ENCODE data around the gene TRIM26.
"Not testable (repeated sequence)": the region's sequence is repeated elsewhere in the genome, so short reads cannot be mapped to it uniquely, and the experiment has no call there.

Gene TRIM26

GRCh38 chr6:30152910-30153610 lies 60.1 kb downstream of the TRIM26 start:
- no peak for DNase-seq

- DNase-seq, result no peak
Measured at GRCh38 chr6:30152016-30152673, 61.1 kb downstream of the TRIM26 start.

- DNase-seq, result no peak
Measured at GRCh38 chr6:30151580-30151979, 61.6 kb downstream of the TRIM26 start.

- no peak for DNase-seq
Measured at GRCh38 chr6:30150671-30151395, 62.4 kb downstream of the TRIM26 start.

GRCh38 chr6:30149858-30150550 lies 63.2 kb downstream of the TRIM26 start:
- DNase-seq, result no peak

- no peak for DNase-seq
Measured at GRCh38 chr6:30149234-30149633, 64.0 kb downstream of the TRIM26 start.

GRCh38 chr6:30147096-30147495 lies 66.1 kb downstream of the TRIM26 start:
- DNase-seq, result no peak

GRCh38 chr6:30145818-30146217 lies 67.4 kb downstream of the TRIM26 start:
- DNase-seq, result no peak

GRCh38 chr6:30144811-30145210 lies 68.4 kb downstream of the TRIM26 start:
- no peak for DNase-seq

- DNase-seq, result no peak
Measured at GRCh38 chr6:30143780-30144179, 69.4 kb downstream of the TRIM26 start.

- no peak for DNase-seq
Measured at GRCh38 chr6:30142665-30143064, 70.5 kb downstream of the TRIM26 start.

GRCh38 chr6:30140240-30140639 lies 73.0 kb downstream of the TRIM26 start:
- not testable (repeated sequence) for DNase-seq

GRCh38 chr6:30136570-30137286 lies 76.5 kb downstream of the TRIM26 start:
- no peak for DNase-seq

- DNase-seq, result no peak
Measured at GRCh38 chr6:30135757-30136156, 77.4 kb downstream of the TRIM26 start, which contains the start of gene TRIM40. Gene TRIM40 (plus strand): TSS chr6:30136140. CDS start chr6:30137037, 897 bp downstream.

GRCh38 chr6:30135147-30135546 lies 78.1 kb downstream of the TRIM26 start:
- DNase-seq, result no peak

Data from NCI-H1105 treated with DMSO at 0.1 percent for 48 hours (cell line).